Right lobe of liver (tissue), 4 donors: ENCODE results near the gene ARHGEF11.

ENCODE experiments used
- CTCF ChIP-seq, 4 donors: fragments of 200-600 bp in 3 of 4; fragments of 450-650 bp in 1 of 4; IDR thresholded peaks; one replicate each; pipeline versions ENCODE4 v1.5.1 to v1.8.0; 2016 to 2022; ENCODE audit warnings: antibody characterized with exemption in 4 of 4, mild to moderate bottlenecking in 2 of 4
- POLR2A ChIP-seq: fragments of 450-650 bp; IDR thresholded peaks from one replicate; pipeline ENCODE4 v1.6.1; 2017; ENCODE audit warnings: antibody characterized with exemption, mild to moderate bottlenecking
- donor health status: DM: no; HTN: no; CAD: no.
- donor health status: DM: no; HTN: no; CAD: no.
- donor health status: DM: no; HTN: yes; CAD: no.

GRCh38 chr1:156931211-156931952 is 114.2 kb downstream of the ARHGEF11 start:
- TF ChIP-seq CTCF (IDR thresholded peaks at IDR 0.05) (no peak), POLR2A (no peak)
